WI38 (cell line): ENCODE measurements around the gene DDX18.
"Not testable (repeated sequence)": the region's sequence is repeated elsewhere in the genome, so short reads cannot be mapped to it uniquely, and the experiment has no call there.

Source experiments
- H3K4me3 ChIP-seq: 2 replicates; pipeline ENCODE4 v1.5.1; 2011; ENCODE audit warnings: low read depth, mild to moderate bottlenecking, control low read depth, low read length
- CTCF ChIP-seq: IDR thresholded peaks from 2 replicates; pipeline ENCODE4 v1.5.1; 2012; ENCODE audit warnings: low read depth, mild to moderate bottlenecking, control low read depth, low read length

Gene DDX18

DNA sequence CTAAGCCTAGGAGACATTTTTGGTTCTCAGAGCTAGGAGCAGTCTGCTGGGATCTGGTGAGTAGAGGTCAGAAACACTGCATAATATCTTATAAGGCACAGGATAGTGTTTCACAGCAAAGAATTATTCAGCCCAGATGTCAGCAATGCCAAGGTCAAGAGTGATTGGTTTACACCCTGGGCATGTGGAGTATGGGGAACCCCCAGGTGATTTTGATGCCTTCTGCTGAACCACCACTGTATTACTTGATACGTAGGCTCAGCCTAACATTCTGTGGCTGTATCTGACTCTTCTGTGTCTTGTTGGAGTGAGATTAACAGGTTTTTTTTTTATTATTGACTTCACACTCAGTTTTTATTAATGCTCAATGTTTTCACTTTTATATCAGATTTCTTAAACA, 6.0 kb downstream of the DDX18 start:
- H3K4me3 ChIP-seq: no peak overlapping the region
- no peak for TF ChIP-seq CTCF

- no peak for TF ChIP-seq CTCF
Measured at GRCh38 chr2:117825437-117825836, 10.9 kb downstream of the DDX18 start.

DNA sequence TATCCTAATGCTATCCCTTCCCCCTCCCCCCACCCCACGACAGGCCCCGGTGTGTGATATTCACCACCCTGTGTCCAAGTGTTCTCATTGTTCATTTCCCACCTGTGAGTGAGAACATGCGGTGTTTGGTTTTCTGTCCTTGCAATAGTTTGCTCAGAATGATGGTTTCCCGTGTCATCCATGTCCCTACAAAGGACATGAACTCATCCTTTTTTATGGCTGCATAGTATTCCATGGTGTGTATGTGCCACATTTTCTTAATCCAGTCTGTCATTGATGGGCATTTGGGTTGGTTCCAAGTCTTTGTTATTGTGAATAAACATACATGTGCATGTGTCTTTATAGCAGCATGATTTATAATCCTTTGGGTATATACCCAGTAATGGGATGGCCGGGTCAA, 13.0 kb downstream of the DDX18 start:
- not testable (repeated sequence) for H3K4me3 ChIP-seq

More at GRCh38 chr2:117825437-117825836, 10.9 kb downstream of the DDX18 start:
- H3K4me3 ChIP-seq: no peak overlapping the region

- no peak overlapping the region for H3K4me3 ChIP-seq
- no peak for TF ChIP-seq CTCF
Measured at GRCh38 chr2:117828870-117829269, 14.4 kb downstream of the DDX18 start.

DNA sequence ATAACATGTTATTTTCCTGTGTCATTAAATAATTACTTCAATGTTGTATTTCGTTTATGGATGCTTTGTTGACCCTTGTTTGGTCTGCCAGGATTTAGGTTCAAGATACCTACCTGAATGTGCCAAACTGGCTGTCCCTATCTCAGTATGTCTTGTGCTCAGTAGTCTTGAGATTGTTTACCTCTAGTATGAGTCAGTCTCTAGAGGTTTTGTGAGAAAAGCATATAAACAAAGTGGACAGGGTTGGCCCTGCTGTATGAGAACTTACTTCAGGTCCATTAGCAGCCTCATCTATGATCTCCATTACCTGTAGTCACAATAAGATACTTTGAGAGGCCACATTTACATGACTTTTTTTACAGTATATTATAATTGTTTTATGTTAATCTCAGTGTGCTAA, 17.8 kb downstream of the DDX18 start:
- no peak overlapping the region for H3K4me3 ChIP-seq
- TF ChIP-seq CTCF: no peak

- no peak for TF ChIP-seq CTCF
- no peak overlapping the region for H3K4me3 ChIP-seq
Measured at GRCh38 chr2:117832905-117833613, 18.6 kb downstream of the DDX18 start.

- TF ChIP-seq CTCF: no peak
- H3K4me3 ChIP-seq: no peak overlapping the region
Measured at GRCh38 chr2:117833911-117834310, 19.4 kb downstream of the DDX18 start.

DNA sequence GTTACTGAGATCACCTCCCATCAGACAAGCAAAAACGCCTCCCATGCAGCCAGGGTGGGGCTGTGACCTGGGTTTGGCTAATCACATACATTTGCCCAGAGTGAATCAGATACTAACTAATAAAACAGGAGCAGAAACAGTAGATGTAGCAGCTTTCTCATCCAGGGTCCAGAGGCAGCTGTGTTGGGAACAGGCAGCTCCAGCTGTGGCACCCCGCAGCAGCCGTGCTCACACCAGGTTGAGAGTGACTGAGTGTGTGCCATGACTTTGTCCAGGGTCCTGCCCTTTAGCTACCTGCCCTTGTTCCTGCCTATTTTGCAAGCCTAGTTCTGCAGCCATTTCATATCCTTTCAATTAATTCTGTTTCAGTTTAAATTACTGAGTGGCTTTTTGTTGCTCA, 20.5 kb downstream of the DDX18 start:
- H3K4me3 ChIP-seq: no peak overlapping the region
- TF ChIP-seq CTCF: no peak
